Measurements from ENCODE around the gene GLP2R. TPM values are rescaled to one million over a fixed set of nuclear protein-coding genes. Genes with fewer than 3 reads are reported as not detected.

Gene GLP2R
- total RNA-seq, 2 donors from 2014 or later, result not detected

DNA sequence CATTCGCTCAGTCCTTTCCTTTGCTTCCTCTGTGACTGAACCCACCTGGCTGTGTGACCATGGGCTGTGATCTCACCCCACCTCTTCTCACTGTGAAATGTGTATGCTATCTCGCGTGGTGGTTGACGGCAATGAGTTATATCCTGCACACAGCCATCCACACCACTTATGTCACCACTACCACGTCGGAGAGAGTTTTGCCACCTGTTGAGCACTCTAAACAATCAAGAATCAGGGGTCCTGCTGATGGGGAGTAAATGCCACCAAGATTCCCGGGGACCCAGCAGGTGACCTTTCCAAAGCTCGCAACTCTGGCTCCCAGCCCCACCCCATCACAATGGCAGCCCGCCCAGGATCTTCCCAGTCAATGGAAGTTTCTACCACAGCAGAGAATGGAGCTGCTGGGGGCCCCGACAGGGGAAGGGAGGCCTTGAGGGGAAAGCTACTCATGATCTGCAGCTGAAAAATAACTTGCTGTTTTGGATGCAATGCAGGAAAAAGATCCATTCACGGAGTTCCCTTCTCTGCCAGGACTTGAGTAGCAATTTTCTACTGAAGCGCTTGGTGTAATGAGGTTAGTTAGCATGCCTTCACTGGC is 105.5 kb downstream of the GLP2R start:
- no peak overlapping the region for H3K27ac ChIP-seq (ENCODE audit: low read depth, low read length)
- H3K9me3 Mint-ChIP-seq, result no peaks in the 10 kb centered on the region
- no peaks in the 10 kb centered on the region for H3K9me3 ChIP-seq (ENCODE audit: control insufficient read depth, low read length)
- H3K9ac ChIP-seq (ENCODE audit: extremely low read depth, low read length, poor library complexity, severe bottlenecking), result no peak overlapping the region
- no peaks in the 10 kb centered on the region for H3K36me3 ChIP-seq (ENCODE audit: control insufficient read depth, insufficient read depth, low read length)
- H3K27me3 ChIP-seq (ENCODE audit: control insufficient read depth, insufficient read depth, low read length, poor library complexity, severe bottlenecking), result no peaks in the 10 kb centered on the region
- no peak overlapping the region for H3K27ac Mint-ChIP-seq
- no peaks in the 10 kb centered on the region for H3K4me1 Mint-ChIP-seq
- H3K4me3 Mint-ChIP-seq, result no peak overlapping the region
- no peak overlapping the region for H3K4me3 ChIP-seq (ENCODE audit: low read length)
- no peak for DNase-seq
- H3K27me3 Mint-ChIP-seq (ENCODE audit: insufficient read depth), result no peaks in the 10 kb centered on the region
- TF ChIP-seq, protein P1, sequence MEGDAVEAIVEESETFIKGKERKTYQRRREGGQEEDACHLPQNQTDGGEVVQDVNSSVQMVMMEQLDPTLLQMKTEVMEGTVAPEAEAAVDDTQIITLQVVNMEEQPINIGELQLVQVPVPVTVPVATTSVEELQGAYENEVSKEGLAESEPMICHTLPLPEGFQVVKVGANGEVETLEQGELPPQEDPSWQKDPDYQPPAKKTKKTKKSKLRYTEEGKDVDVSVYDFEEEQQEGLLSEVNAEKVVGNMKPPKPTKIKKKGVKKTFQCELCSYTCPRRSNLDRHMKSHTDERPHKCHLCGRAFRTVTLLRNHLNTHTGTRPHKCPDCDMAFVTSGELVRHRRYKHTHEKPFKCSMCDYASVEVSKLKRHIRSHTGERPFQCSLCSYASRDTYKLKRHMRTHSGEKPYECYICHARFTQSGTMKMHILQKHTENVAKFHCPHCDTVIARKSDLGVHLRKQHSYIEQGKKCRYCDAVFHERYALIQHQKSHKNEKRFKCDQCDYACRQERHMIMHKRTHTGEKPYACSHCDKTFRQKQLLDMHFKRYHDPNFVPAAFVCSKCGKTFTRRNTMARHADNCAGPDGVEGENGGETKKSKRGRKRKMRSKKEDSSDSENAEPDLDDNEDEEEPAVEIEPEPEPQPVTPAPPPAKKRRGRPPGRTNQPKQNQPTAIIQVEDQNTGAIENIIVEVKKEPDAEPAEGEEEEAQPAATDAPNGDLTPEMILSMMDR (conservative IDR thresholded peaks at IDR 0.05), result no peak
- 84 to 85% methylated on average over 7 to 12 of the region's 12 CpGs for WGBS, 2 experiments (ENCODE audit: insufficient coverage in 1 of 2, insufficient read length in 1 of 2)
- no peaks in the 10 kb centered on the region for H3K36me3 Mint-ChIP-seq (ENCODE audit: low read depth)
- H3K4me1 ChIP-seq (ENCODE audit: control insufficient read depth, insufficient read depth, low read length), result no peaks in the 10 kb centered on the region

GRCh38 chr17:9932491-9932890 is 106.8 kb downstream of the GLP2R start:
- no peak overlapping the region for H3K9ac ChIP-seq (ENCODE audit: extremely low read depth, low read length, poor library complexity, severe bottlenecking)
- Mint-ChIP-seq H3K36me3 (ENCODE audit: low read depth) (no peaks in the 10 kb centered on the region), H3K4me3 (no peak overlapping the region), H3K27me3 (ENCODE audit: insufficient read depth) (no peaks in the 10 kb centered on the region), H3K27ac (no peak overlapping the region), H3K9me3 (no peaks in the 10 kb centered on the region), H3K4me1 (no peaks in the 10 kb centered on the region)
- H3K36me3 ChIP-seq (ENCODE audit: control insufficient read depth, insufficient read depth, low read length), result no peaks in the 10 kb centered on the region
- H3K9me3 ChIP-seq (ENCODE audit: control insufficient read depth, low read length), result no peaks in the 10 kb centered on the region
- H3K27ac ChIP-seq (ENCODE audit: low read depth, low read length), result no peak overlapping the region
- no peak overlapping the region for H3K4me3 ChIP-seq (ENCODE audit: low read length)
- 86 to 93% methylated on average over 1 to 2 of the region's 2 CpGs for WGBS, 2 experiments (ENCODE audit: insufficient coverage in 1 of 2, insufficient read length in 1 of 2)
- no peak for DNase-seq
- no peaks in the 10 kb centered on the region for H3K4me1 ChIP-seq (ENCODE audit: control insufficient read depth, insufficient read depth, low read length)
- no peaks in the 10 kb centered on the region for H3K27me3 ChIP-seq (ENCODE audit: control insufficient read depth, insufficient read depth, low read length, poor library complexity, severe bottlenecking)
- TF ChIP-seq, protein P1 (conservative IDR thresholded peaks at IDR 0.05), result no peak

- H3K27me3 ChIP-seq (ENCODE audit: control insufficient read depth, insufficient read depth, low read length, poor library complexity, severe bottlenecking), result no peaks in the 10 kb centered on the region
- DNase-seq, result no peak
- Mint-ChIP-seq H3K36me3 (ENCODE audit: low read depth) (peaks cover 7% of the 10 kb centered on the region), H3K27me3 (ENCODE audit: insufficient read depth) (no peaks in the 10 kb centered on the region), H3K9me3 (peaks cover 4% of the 10 kb centered on the region), H3K4me3 (no peak overlapping the region), H3K27ac (no peak overlapping the region), H3K4me1 (no peaks in the 10 kb centered on the region)
- H3K4me1 ChIP-seq (ENCODE audit: control insufficient read depth, insufficient read depth, low read length), result no peaks in the 10 kb centered on the region
- no peak overlapping the region for H3K9ac ChIP-seq (ENCODE audit: extremely low read depth, low read length, poor library complexity, severe bottlenecking)
- H3K9me3 ChIP-seq (ENCODE audit: control insufficient read depth, low read length), result peaks cover 9% of the 10 kb centered on the region
- TF ChIP-seq, protein P1 (conservative IDR thresholded peaks at IDR 0.05), result no peak
- no peaks in the 10 kb centered on the region for H3K36me3 ChIP-seq (ENCODE audit: control insufficient read depth, insufficient read depth, low read length)
- 91 to 100% methylated on average over 2 to 7 of the region's 7 CpGs for WGBS, 2 experiments (ENCODE audit: insufficient coverage in 1 of 2, insufficient read length in 1 of 2)
- H3K4me3 ChIP-seq (ENCODE audit: low read length), result no peak overlapping the region
- no peak overlapping the region for H3K27ac ChIP-seq (ENCODE audit: low read depth, low read length)
Observed at GRCh38 chr17:9934331-9934730, 108.6 kb downstream of the GLP2R start.
